ENCODE results near the gene SCUBE1.

The SCUBE1 gene

DNA sequence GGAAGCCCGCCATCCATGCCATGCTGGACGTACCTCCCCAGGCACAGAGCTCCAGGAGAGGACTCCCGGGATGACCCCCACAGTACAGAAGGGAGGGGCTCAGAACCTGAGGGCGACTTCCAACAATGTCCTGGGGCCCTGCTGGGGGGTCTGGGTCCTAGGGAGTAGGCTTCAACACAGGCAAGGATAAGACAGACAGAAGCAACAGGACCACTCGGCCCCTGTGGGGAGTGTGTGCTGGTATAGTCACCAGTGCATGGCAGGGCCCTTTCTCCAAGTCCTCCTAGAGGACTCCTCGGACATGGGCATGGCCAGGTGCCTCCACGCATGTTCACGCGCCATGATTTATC is 173.1 kb downstream of the SCUBE1 start:
- FAIRE-seq (no peak), DNase-seq (ENCODE audit: extremely low spot score, insufficient read length, low read depth) (no peak)

DNA sequence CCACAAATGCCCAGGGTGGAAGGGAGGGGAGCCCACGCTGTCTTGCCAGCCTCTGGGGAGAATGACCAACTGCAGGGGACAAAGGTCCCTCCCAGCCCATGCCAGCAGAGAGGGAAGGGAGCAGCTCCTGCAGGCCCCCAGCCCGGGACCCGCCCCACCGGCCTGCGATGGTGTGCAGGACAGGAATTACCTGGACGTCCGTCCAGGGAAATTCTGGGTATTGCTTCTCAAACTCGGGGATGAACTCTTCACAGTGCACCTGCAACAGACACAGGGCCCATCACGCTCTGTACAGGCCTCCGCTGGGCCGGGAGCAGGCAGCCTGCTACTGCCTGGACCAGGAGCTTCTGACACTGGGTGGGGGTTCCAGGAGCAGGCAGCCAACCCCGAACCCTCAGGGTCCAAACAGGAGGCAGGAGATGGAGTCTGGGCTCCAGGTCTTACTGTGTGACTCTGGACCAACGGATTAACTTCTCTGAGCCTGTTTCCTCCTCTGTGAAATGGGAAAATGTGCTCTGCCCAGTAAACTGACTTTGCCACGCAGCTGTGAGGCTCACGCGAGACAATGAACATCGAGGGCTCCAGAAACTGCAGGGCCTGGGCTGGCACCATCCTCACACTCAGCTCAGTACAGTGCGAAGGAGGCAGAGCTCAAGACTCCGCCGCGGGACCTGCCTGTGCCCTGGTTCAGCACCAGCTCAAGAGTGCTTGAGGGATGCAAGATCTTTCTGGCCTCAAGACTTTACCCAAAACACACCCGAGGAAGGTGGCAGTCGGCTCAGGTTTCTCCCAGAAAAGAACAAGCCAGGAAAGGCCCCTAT is 173.7 kb downstream of the SCUBE1 start:
- DNase-seq (ENCODE audit: extremely low spot score, insufficient read length, low read depth) (no peak), FAIRE-seq (no peak)

DNA sequence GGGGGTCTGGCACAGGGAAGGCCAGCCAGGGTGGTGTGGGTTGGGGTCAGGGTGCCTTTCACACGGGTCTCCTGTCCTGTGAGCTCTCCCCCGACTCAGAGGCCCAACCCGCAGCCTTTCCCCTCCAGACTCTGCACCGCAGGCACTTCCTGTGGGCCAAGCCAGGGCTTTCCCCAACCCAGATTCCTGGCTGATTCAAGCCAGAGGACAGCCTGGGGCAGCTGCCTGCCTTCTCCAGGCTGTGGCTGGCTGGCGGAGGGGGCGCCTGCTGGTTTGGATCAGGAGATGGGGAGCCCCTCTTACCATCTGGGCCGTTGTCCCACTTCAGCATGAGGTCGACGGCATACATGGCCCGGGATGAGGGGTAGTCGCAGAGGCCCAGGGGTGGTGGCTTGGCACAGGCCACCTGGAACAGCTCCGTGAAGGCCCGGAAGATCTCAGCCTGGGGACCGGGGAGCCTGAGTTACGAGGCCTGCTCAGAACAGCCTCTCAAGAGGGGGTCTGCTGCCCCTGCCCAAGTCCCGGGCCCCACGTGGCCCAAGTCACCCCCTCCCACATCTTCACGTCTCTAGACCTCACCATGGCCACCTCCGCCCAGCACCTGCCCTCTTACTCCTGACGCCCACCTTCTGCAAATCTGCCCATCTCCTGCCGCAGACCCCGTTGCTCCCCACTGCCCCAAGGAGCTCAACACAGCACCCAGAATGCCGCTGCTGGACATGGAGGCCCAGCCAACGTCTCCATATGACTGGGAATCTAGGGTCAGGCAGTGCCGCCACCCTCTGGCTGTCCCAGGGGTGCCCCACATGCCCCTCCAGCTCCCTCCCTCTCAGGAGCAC is 174.5 kb downstream of the SCUBE1 start:
- DNase-seq (ENCODE audit: extremely low spot score, insufficient read length, low read depth) (no peak), FAIRE-seq (no peak)

DNA sequence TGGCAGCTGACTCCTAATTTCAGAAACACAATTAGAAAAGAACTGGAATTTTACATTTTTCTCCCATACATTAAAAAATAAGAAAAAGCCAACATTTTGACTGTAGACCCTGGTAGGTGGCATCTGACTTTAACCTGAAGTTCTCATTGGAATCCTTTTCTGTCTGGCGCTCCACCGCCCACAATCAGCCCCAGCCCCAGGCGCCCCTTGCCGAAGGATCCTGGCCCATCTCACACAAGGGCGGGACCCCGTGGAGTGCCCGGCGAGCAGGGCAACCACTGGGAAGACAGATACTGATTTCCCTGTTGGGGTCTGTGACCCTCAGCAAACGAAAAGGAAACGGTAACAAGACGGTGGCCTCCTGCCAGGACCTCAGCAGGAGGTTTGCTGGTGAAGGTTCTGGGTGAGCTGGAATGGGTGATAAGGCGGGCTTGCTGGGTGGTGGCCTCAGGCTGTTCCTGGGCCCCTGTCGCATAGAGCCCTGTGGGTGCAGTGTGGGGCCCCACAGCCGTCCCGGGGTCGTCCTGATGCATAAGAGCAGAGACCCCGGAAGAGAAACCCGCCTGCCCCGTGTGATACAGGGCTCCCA is 176.1 kb downstream of the SCUBE1 start:
- FAIRE-seq (no peak), DNase-seq (ENCODE audit: extremely low spot score, insufficient read length, low read depth) (no peak)

DNA sequence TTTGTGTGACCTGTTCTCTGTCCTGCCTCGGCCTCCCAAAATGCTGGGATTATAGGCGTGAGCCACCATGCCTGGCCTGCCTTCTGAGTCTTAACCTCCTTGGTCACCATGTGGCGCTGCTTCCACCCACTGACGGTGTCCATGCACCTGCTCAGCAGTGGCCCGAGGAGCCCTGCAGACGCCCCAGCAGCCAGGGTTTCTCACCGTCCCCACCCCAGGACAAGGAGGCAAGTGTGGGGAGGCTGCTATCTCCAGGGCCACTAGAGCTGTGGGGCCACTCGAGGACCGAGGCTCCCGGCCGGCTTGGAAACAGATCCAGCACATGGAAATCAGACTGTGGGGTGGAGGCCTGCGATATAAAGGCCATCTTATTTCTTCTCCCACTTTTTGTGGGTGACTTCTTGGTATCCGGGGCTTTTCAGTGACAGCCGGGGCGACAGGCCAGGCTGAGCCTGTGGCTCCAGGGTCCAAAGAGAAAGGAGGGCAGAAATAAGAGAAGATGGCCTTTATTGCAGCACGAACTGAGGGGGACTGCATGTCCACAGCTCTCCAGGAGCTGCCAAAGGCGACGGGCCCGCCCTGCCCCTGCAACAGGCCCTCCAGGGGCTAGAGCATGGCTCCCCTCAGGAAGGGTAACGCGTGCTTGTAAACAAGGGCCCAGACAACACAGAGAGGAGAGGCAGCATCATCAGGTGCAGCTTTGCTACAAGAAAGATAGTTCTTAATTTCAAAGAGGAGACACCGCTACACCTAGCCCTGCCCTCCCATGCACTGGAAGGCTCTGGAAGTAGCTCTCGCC is 176.8 kb downstream of the SCUBE1 start:
- DNase-seq (ENCODE audit: extremely low spot score, insufficient read length, low read depth), result no peak
- no peak for FAIRE-seq

DNA sequence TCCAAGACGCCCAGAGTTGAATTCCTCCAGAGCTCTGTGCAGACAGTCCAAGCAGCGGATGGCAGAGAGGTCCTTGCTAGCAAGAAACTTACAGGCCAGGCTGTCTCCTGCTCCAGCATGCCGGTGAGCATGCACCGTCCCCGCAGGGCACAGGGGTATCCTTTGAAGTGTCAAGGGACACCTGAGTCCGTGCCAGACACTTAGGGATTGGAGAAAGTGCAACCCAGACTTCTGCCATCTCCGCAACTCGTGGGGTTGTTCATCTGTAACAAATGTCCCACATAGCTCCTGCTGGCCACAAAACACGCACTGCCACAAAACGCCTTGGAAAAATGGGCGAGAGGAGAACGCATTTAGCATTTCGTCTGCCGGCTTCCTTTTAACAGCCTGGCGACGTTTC is 178.5 kb downstream of the SCUBE1 start:
- DNase-seq (ENCODE audit: extremely low spot score, insufficient read length, low read depth) (no peak), FAIRE-seq (no peak)

DNA sequence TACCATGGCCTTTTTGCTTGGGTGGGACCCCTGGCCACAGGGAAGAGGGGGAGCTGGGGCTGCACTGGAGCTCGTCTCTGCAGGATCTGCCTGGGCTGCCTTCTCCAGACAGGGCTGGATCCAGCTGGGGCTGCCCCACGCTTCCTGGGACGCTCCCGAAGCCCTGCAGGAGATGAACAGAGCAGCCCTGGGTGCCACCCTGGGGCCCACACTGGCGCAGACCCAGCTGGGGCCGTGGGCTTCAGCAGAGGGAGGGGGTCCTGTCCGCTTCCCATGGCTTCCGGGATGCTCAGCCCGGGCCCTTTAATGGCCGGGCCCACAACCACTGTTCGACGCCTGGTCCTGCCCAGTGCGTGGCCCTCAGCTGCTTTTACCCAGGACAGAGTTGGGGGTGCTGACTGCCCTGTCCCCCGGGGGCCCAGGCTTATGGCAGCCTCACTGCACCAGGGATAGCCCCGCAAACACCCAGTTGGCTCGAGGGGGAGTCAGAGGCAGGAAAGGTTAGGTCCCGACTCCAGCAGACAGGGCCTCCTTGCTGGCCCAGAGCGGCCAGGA is 179.9 kb downstream of the SCUBE1 start:
- no peak for FAIRE-seq
- no peak for DNase-seq (ENCODE audit: extremely low spot score, insufficient read length, low read depth)

DNA sequence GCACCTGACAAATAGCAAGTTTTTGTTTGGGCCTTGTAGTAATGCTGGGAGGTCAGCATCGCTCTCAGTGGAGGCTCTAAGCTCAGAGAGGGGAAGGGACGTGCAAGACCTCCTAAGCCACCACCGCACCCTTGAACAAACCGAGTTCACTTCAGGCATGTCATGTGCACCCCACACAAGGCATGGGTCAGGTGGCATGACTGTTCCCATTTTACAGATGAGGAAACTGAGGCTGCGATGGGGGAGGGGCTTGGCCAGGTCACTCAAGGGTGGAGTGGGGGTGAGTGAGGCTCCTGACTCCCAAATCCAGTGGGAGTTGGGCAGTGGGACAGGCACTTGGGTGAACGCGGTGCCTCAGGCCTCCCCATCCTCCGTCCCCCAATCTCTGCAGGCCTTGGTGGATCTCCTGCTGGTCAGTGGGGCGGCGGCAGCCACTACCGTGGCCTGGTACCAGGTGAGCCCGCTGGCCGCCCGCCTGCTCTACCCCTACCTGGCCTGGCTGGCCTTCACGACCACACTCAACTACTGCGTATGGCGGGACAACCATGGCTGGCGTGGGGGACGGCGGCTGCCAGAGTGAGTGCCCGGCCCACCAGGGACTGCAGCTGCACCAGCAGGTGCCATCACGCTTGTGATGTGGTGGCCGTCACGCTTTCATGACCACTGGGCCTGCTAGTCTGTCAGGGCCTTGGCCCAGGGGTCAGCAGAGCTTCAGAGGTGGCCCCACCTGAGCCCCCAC is 180.6 kb downstream of the SCUBE1 start:
- DNase-seq (ENCODE audit: extremely low spot score, insufficient read length, low read depth) (no peak), FAIRE-seq (no peak)

DNA sequence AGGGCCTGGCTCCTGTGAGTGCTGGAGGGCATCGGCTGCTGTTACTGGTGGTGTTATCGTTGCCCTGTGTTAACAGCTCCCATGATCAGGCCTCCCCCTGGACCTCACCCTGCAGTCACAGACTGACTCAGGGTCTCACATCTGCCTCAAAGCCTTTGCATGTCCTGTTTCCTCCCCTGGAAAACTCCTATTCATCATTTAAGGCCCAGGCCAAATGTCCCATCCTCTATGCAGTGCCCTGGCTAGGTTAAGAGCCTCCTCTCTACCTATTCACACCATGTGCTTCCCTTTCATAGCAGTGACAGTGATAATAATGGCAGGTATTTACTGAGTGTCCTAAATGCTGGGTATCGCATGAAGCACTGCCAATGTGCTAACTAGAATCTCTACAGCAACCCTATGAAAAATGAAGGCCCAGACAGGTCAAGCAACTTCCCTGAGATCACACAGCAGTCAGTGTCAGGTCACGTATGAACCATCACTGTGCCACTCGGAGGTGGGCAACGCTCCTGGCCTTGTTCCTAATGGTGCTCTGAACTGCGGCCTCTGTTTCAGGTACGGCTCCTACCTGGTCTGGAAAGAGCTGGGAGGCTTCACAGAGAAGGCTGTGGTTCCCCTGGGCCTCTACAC is 182.6 kb downstream of the SCUBE1 start:
- no peak for FAIRE-seq

DNA sequence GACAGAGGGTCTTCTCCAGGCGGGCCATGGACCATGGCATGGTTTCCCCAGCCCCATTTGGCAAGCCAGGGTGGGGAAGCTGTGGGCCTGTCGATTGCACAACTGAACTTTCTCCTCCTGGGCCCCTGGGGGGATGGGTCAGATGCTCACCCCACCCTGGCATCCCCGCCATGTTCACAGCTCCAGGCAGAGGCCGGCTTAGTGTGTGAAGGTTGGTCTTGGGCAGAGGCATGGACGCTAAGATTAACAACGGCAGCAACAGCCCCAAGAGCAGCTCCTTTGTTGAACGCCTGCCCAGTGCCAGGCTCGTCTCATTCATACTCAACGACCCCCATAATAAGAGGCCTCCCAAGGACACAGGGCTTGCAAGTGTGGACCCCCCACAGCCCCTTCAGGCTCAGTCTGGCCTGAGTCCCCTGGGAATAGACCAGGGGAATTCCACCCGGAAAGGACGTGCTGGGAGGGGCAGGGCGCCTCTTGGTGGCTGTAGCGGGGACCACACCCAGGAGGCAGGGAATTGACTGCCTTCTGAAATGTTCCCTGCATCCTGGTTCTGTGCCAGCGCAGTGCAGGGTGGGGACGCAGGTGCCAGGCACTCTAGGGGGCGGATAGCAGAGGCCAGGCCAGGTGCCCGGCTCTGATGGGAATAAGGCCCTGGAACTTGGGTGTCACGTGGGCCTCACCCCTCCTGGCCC is 183.5 kb downstream of the SCUBE1 start:
- FAIRE-seq (no peak), DNase-seq (ENCODE audit: extremely low spot score, insufficient read length, low read depth) (no peak)

More for the DNA sequence above, 182.6 kb downstream of the SCUBE1 start:
- no peak for DNase-seq (ENCODE audit: extremely low spot score, insufficient read length, low read depth)

DNA sequence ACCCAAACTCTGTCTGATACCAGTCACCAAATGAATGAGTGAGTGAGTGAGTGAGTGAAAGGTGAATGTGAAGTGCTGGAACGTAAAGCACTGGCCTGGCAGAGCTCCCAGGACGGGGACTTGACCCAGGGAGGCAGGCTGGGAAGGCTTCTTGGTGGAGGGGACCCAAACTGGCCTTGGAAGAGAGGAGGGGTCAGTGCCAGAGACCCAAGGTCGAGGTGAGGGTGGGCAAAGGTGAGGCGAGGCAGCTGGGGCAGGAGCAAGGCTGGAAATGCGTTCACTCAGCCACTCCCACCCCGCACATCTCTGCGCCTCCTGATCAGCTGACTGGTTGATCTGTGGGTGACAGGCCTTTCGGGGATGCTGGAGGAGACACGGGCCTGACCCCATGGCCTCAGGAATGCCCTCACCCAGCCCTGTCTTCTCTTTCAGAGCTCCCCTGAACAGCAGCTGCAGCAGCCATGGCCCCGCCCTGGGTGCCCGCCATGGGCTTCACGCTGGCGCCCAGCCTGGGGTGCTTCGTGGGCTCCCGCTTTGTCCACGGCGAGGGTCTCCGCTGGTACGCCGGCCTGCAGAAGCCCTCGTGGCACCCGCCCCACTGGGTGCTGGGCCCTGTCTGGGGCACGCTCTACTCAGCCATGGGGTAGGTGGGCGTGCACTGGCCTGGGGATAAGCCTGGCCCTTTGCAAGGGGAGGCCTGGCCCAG is 184.2 kb downstream of the SCUBE1 start:
- FAIRE-seq (no peak), DNase-seq (ENCODE audit: extremely low spot score, insufficient read length, low read depth) (no peak)

DNA sequence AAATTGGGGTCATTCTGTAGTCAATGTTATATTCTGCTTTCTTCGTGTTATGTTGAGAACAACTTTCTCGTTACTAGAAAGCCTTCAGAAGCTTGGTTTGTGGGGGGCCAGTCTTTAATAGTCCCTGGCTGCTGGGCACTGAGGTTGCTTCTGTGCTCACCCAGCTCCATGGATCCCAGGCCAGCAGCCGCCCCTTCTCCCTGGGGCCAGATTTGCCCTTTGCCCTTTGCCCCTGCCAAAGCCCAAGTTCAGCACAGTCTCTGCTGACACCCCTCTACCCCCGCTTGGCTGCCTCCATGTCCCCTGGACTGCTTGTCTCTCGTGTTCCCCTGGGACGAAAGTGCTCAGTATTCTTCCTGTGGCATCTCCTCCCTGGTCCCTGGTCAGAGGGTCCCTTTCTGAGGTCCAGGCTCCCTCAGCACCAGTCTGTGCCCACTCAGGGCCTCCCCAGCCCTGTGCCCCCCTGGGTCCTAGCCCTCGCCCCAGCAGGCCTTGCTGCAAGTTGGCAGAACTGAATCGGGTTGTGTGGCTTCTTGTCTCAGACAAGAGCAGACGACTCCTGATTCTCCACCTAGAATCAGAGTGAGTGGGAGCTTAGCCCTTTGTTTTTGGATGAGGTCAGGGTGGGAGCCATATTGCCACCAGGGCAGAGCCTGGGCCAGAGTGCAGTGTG is 185.2 kb downstream of the SCUBE1 start:
- no peak for FAIRE-seq

DNA sequence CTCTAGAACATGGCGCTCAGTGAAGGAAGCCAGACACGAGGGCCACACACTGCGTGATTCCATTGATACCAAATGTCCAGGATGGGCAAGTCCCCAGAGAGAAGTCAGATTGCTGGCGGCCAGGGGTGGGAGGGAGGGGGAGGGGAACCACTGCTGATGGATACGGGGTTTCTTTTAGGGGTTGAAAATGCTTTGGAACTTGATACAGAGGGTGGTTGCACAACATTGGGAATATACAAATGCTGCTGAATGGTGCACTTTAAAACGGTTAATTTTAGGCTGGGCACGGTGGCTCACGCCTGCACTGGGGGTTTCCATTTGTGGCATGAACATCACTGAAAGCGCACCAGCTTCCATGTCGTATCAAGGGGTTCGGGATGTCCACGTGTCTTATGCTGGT is 186.8 kb downstream of the SCUBE1 start:
- DNase-seq (ENCODE audit: extremely low spot score, insufficient read length, low read depth) (no peak), FAIRE-seq (no peak)

More for the DNA sequence above, 185.2 kb downstream of the SCUBE1 start:
- DNase-seq (ENCODE audit: extremely low spot score, insufficient read length, low read depth), result no peak

DNA sequence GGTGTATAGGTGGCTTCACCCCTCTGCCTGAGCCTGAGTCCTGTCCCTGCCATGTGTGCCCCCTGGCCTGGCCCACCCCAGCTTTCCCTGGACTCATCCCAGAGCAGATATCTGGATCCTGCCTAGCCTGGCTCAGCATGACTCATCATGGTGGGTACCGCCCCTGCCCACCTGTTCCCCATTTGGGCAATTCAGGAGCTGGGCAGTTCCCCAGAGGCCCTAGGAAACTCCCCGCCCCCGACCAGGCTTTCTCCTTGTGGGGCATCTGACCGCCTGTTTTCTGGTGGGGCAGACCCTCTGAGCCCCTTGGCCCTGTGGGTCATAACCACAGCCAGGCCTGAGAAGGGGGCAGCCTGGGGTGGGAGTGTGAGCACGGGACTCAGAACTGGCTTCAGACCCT is 187.4 kb downstream of the SCUBE1 start:
- FAIRE-seq, result no peak
- DNase-seq (ENCODE audit: extremely low spot score, insufficient read length, low read depth), result no peak

DNA sequence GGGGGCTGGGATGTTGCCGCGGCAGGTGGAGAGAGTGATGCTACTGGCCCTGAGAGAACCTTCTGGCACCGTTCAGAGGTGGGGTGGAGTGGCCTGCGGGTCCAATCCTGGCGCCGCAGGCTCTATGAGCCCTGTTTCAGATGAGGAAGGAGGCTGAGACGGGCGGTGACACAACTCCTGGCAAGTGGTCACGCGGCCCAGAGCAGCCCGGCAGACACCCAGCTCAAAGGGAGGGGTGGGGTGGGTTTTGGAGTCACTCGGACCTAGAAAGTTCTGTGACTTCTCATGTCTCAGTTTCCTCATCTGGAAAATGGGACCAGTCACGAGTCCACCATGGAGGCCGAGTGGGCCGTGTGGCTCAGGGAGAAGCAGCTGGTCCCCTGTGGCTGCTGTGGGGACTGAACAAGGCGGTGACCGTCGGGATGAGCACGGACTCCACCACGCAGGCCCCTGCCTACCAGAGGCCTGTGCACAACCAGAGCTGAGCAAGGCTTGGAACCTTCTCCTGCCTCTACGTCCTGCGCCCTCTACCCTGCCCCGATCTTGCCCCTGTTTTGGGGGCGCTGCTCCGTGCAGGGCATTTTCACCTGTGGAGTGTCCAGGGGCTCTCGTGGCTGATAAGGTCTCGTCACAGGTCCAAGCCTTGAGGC is 188.2 kb downstream of the SCUBE1 start:
- no peak for FAIRE-seq
- DNase-seq (ENCODE audit: extremely low spot score, insufficient read length, low read depth), result no peak

DNA sequence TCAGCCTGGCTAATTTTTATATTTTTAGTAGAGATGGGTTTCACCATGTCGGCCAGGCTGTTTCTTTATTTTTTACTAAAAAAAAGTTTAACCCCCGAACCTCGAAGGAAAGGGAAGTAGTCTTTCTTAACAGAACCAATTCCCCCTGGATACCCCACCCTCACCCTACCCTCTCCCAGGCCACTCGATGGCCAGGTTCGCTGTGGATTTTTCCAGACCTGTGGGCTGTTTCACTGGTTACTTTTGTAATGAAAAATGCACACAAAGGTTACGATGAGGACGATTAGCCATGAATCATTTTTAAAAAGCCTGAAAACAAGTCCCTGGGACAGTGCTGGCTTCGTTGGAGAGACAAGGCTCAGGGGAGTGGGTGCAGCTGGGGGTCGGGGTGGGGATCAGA is 189.3 kb downstream of the SCUBE1 start:
- FAIRE-seq, result no peak

More for the DNA sequence above, 189.3 kb downstream of the SCUBE1 start:
- DNase-seq (ENCODE audit: extremely low spot score, insufficient read length, low read depth), result no peak
